GM20431 (cell line): ENCODE data around the gene ZNF585A.

ENCODE experiments used
- in situ Hi-C: fragments of 300-500 bp; cut with MseI, MboI; formaldehyde crosslinking; loops from one replicate; pipeline ENCODE4 v1.15.0; 2020; ENCODE audit warnings: low sequenced_read_pairs; ENCODE audit not compliant: unreplicated experiment

Gene ZNF585A

GRCh38 chr19:37098570-37098969, 73.9 kb downstream of the ZNF585A start:
- in situ Hi-C loops, result no loop called here

- in situ Hi-C loops, result no loop called here
Observed at GRCh38 chr19:37095859-37096258, 76.6 kb downstream of the ZNF585A start.
